Activated CD4-positive, alpha-beta memory T cell treated with anti-CD3 and anti-CD28 coated beads, Interleukin-2, amount 10 ng/mL, durations not matched to agents 7 days and 5 days (primary cell): Measurements from ENCODE around the gene TMEM59L. TPM values are rescaled to one million over a fixed set of nuclear protein-coding genes. Genes with fewer than 3 reads are reported as not detected.

Source experiments
- CTCF ChIA-PET: fragments of 350-600 bp; sonication (Branson Sonifier 250); formaldehyde crosslinking; loops from one replicate; lab custom pipeline; 2021; ENCODE audit warnings: antibody characterized with exemption, inconsistent platforms; lab: Charles Lee
- POLR2A ChIA-PET: fragments of 350-600 bp; sonication (Branson Sonifier 250); formaldehyde crosslinking; loops from one replicate; lab custom pipeline; 2021; ENCODE audit warnings: antibody characterized with exemption; lab: Charles Lee
- DNase-seq: peaks from one replicate; pipeline ENCODE4 v3.0.0-alpha.2; 2020
- H3K27ac Mint-ChIP-seq: one replicate; pipeline ENCODE4 v1.8.0; 2021; ENCODE audit warnings: mild to moderate bottlenecking, mixed read lengths
- H3K27me3 Mint-ChIP-seq: one replicate; pipeline ENCODE4 v1.8.0; 2021; ENCODE audit warnings: mixed read lengths
- H3K36me3 Mint-ChIP-seq: one replicate; pipeline ENCODE4 v1.8.0; 2021; ENCODE audit warnings: low read depth, mixed read lengths
- H3K4me1 Mint-ChIP-seq: one replicate; pipeline ENCODE4 v1.8.0; 2021; ENCODE audit warnings: mixed read lengths
- H3K4me3 Mint-ChIP-seq: one replicate; pipeline ENCODE4 v1.8.0; 2021; ENCODE audit warnings: mild to moderate bottlenecking, mixed read lengths
- H3K9me3 Mint-ChIP-seq: one replicate; pipeline ENCODE4 v1.8.0; 2021; ENCODE audit warnings: mixed read lengths
- total RNA-seq, 2 experiments: library from RNA; stranded (reverse); gene quantifications; one replicate each; pipeline ENCODE4 v1.2.3, GENCODE V29; 2021

Gene TMEM59L
- total RNA-seq = under 1 TPM in 1 of 2 experiments, not detected in 1; 0.13 TPM

- peaks cover 14% of the 10 kb centered on the region for H3K4me1 Mint-ChIP-seq
- ChIA-PET CTCF (no interaction called here), POLR2A (interaction anchor here (1.0 kb wide), 1 partner anchor 24 kb away, joined by 4 read pairs; the partner anchor contains the start of gene REX1BD)
- no peak within 1 kb of the TSS for H3K27ac Mint-ChIP-seq
- DNase-seq = peak; percentile 43
- peaks cover 65% of the 10 kb centered on the region for H3K27me3 Mint-ChIP-seq
- H3K36me3 Mint-ChIP-seq = no peaks in the 10 kb centered on the region
- peak within 1 kb of the TSS; percentile 17 for H3K4me3 Mint-ChIP-seq
- H3K9me3 Mint-ChIP-seq = no peaks in the 10 kb centered on the region
Measured at GRCh38 chr19:18612772-18613588, at the start of gene TMEM59L. TSS of gene TMEM59L (plus strand) at chr19:18612870. CDS start at chr19:18612959, 89 bp downstream.

DNA sequence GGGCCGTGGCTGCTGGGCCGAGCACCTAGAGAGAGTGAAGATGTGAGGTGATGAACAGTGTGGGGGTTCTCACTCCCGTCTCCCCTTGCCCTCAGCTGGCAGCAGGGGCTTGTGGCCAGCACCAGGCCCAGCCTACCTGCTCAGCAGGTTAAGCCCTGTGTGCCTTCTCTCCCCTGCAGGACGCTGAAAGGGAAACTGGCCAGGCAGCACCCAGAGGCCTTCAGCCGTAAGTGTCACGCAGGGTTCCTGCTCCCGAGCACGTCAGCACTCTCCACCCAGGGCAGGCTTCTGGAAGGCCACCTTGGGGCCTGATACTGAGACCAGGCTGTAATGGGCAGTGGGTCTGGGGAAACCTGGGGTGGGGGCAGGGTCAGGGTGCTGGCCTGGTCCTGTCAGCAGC lies 45.7 kb upstream of the TMEM59L start:
- no peak for DNase-seq
- no peaks in the 10 kb centered on the region for H3K27me3 Mint-ChIP-seq
- H3K4me3 Mint-ChIP-seq = no peak overlapping the region
- H3K4me1 Mint-ChIP-seq = peaks cover 11% of the 10 kb centered on the region
- ChIA-PET CTCF (no interaction called here), POLR2A (interaction anchor here (1.3 to 7.8 kb wide), 2 partner anchors 9 to 46 kb away, joined by 3 to 137 read pairs; partner anchors contain the start of gene KXD1)
- no peak overlapping the region for H3K27ac Mint-ChIP-seq
- no peaks in the 10 kb centered on the region for H3K9me3 Mint-ChIP-seq
- peaks cover 68% of the 10 kb centered on the region for H3K36me3 Mint-ChIP-seq

GRCh38 chr19:18568367-18568766 lies 44.3 kb upstream of the TMEM59L start:
- CTCF ChIA-PET = no interaction called here
- no peak overlapping the region for H3K4me3 Mint-ChIP-seq
- no peak for DNase-seq
- no peak overlapping the region for H3K27ac Mint-ChIP-seq
- no peaks in the 10 kb centered on the region for H3K27me3 Mint-ChIP-seq
- H3K4me1 Mint-ChIP-seq = peaks cover 23% of the 10 kb centered on the region
- H3K9me3 Mint-ChIP-seq = no peaks in the 10 kb centered on the region
- peaks cover 71% of the 10 kb centered on the region for H3K36me3 Mint-ChIP-seq
- POLR2A ChIA-PET = interaction anchor here (1.2 to 7.8 kb wide), 3 partner anchors 10 to 48 kb away, joined by 3 to 137 read pairs (median 3); partner anchors contain the start of gene KXD1

GRCh38 chr19:18571564-18572344 lies 40.9 kb upstream of the TMEM59L start, which contains the start of gene UBA52:
TSS of gene UBA52 (plus strand) at chr19:18571857. CDS start at chr19:18573301, 1,444 bp downstream.
- Mint-ChIP-seq H3K4me1 (peaks cover 35% of the 10 kb centered on the region), H3K36me3 (peaks cover 76% of the 10 kb centered on the region), H3K4me3 (peak within 1 kb of the TSS; percentile 91), H3K9me3 (no peaks in the 10 kb centered on the region), H3K27ac (peak within 1 kb of the TSS; percentile 90), H3K27me3 (no peaks in the 10 kb centered on the region)
- ChIA-PET CTCF (interaction anchor here (0.6 to 5.1 kb wide), 18 partner anchors 8 to 801 kb away, joined by 3 to 63 read pairs (median 4); partner anchors contain the start of genes ELL, FKBP8, KXD1 and REX1BD), POLR2A (interaction anchor here (0.7 to 7.8 kb wide), 29 partner anchors 9 to 801 kb away, joined by 3 to 137 read pairs (median 5); partner anchors contain the start of genes COPE, DDX49, ELL and FKBP8)
- peak; percentile 99 for DNase-seq

DNA sequence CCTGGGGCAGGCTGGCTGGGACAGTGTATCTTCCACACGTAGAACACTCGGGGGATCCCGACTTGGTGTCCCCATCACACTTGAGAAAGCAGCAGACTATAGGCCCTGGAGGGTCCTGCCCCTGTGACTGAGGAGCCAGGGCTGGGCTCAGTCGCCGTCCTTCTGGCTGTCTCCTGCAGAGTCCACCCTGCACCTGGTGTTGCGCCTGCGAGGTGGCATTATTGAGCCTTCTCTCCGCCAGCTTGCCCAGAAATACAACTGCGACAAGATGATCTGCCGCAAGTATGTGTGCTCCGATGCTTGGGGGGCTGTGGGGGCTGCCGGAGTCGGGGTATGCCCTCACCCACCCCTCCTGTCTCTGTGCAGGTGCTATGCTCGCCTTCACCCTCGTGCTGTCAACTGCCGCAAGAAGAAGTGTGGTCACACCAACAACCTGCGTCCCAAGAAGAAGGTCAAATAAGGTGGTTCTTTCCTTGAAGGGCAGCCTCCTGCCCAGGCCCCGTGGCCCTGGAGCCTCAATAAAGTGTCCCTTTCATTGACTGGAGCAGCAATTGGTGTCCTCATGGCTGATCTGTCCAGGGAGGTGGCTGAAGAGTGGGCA lies 37.9 kb upstream of the TMEM59L start:
- CTCF ChIA-PET = no interaction called here
- Mint-ChIP-seq H3K27ac (no peak overlapping the region), H3K27me3 (no peaks in the 10 kb centered on the region), H3K4me1 (peaks cover 42% of the 10 kb centered on the region), H3K9me3 (no peaks in the 10 kb centered on the region), H3K36me3 (peaks cover 66% of the 10 kb centered on the region), H3K4me3 (no peak overlapping the region)
- POLR2A ChIA-PET = interaction anchor here (4.1 to 4.2 kb wide), 2 partner anchors 12 to 54 kb away, joined by 58 to 114 read pairs; partner anchors contain the start of genes ELL and REX1BD
- DNase-seq = no peak

GRCh38 chr19:18576383-18576782 lies 36.3 kb upstream of the TMEM59L start:
- no peak overlapping the region for H3K4me3 Mint-ChIP-seq
- peaks cover 38% of the 10 kb centered on the region for H3K4me1 Mint-ChIP-seq
- peaks cover 61% of the 10 kb centered on the region for H3K36me3 Mint-ChIP-seq
- H3K9me3 Mint-ChIP-seq = no peaks in the 10 kb centered on the region
- ChIA-PET CTCF (interaction anchor here (2.4 kb wide), 1 partner anchor 12 kb away, joined by 18 read pairs; the partner anchor contains the start of gene REX1BD), POLR2A (interaction anchor here (1.6 to 1.7 kb wide), 2 partner anchors 11 to 32 kb away, joined by 4 to 6 read pairs; partner anchors contain the start of gene FKBP8)
- DNase-seq = no peak
- no peak overlapping the region for H3K27ac Mint-ChIP-seq
- H3K27me3 Mint-ChIP-seq = no peaks in the 10 kb centered on the region

DNA sequence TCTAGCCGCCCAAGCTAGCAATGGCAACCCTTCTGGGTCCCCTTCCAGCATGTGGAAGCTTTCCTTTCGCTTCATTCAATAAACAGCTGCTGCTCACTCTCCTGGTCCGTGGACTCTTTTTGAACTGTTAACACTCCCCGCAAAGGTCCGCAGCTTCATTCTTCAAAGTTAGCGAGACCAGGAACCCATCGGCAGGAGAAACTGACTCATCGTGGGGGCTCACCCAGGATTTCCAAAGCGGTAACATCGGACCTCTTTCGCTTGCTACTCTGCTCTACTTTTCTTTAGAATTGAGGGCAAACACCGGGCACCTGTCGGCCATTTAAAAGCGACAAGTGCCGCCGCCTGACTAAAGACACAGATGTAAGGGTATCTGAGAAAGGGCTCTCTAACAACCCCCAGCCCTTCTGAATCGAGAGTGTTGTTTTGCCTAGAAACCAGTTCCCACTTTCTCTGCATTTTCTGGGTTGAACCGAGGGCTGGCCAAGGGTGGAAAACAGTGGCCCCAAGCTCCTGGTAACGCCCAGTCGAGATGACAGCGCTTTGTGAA lies 35.2 kb upstream of the TMEM59L start:
- Mint-ChIP-seq H3K9me3 (no peaks in the 10 kb centered on the region), H3K36me3 (peaks cover 54% of the 10 kb centered on the region), H3K4me3 (no peak overlapping the region), H3K4me1 (peaks cover 30% of the 10 kb centered on the region), H3K27ac (no peak overlapping the region), H3K27me3 (no peaks in the 10 kb centered on the region)
- ChIA-PET POLR2A (interaction anchor here (0.9 to 1.7 kb wide), 5 partner anchors 10 to 122 kb away, joined by 3 to 6 read pairs (median 4); partner anchors contain the start of gene FKBP8), CTCF (interaction anchor here (2.4 kb wide), 1 partner anchor 11 kb away, joined by 18 read pairs; the partner anchor contains the start of gene REX1BD)
- DNase-seq = no peak

- no peak for DNase-seq
- Mint-ChIP-seq H3K4me3 (no peak overlapping the region), H3K27ac (no peak overlapping the region), H3K27me3 (peaks cover 2% of the 10 kb centered on the region), H3K9me3 (no peaks in the 10 kb centered on the region), H3K4me1 (peaks cover 18% of the 10 kb centered on the region), H3K36me3 (peaks cover 27% of the 10 kb centered on the region)
- CTCF ChIA-PET = interaction anchor here (0.6 to 1.6 kb wide), 2 partner anchors 9 to 747 kb away, joined by 3 to 10 read pairs; partner anchors contain the start of gene REX1BD
- POLR2A ChIA-PET = interaction anchor here (2.9 kb wide), 1 partner anchor 9 kb away, joined by 18 read pairs; the partner anchor contains the start of gene UBA52
Measured at GRCh38 chr19:18580311-18580710, 32.4 kb upstream of the TMEM59L start.

- H3K4me1 Mint-ChIP-seq = peaks cover 46% of the 10 kb centered on the region
- DNase-seq = no peak
- ChIA-PET CTCF (interaction anchor here (0.7 to 5.7 kb wide), 4 partner anchors 14 to 261 kb away, joined by 3 to 63 read pairs (median 16); partner anchors contain the start of genes FKBP8 and UBA52), POLR2A (interaction anchor here (1.9 to 6.5 kb wide), 7 partner anchors 8 to 66 kb away, joined by 5 to 114 read pairs (median 38); partner anchors contain the start of genes ELL, FKBP8, KXD1 and UBA52)
- H3K36me3 Mint-ChIP-seq = peaks cover 14% of the 10 kb centered on the region
- H3K9me3 Mint-ChIP-seq = no peaks in the 10 kb centered on the region
- H3K27ac Mint-ChIP-seq = no peak overlapping the region
- H3K4me3 Mint-ChIP-seq = no peak overlapping the region
- H3K27me3 Mint-ChIP-seq = peaks cover 2% of the 10 kb centered on the region
Measured at GRCh38 chr19:18586306-18586705, 26.4 kb upstream of the TMEM59L start.

GRCh38 chr19:18587561-18587960 lies 25.1 kb upstream of the TMEM59L start:
- no peak overlapping the region for H3K4me3 Mint-ChIP-seq
- DNase-seq = no peak

GRCh38 chr19:18587962-18588610 lies 24.6 kb upstream of the TMEM59L start:
- Mint-ChIP-seq H3K4me3 (peak overlapping the region; percentile 85), H3K9me3 (no peaks in the 10 kb centered on the region), H3K27me3 (peaks cover 2% of the 10 kb centered on the region), H3K36me3 (peaks cover 14% of the 10 kb centered on the region), H3K27ac (peak overlapping the region; percentile 90), H3K4me1 (peaks cover 46% of the 10 kb centered on the region)
- no peak for DNase-seq
- ChIA-PET POLR2A (interaction anchor here (0.7 to 6.5 kb wide), 12 partner anchors 9 to 331 kb away, joined by 3 to 114 read pairs (median 10); partner anchors contain the start of genes COPE, DDX49, ELL and FKBP8), CTCF (interaction anchor here (0.6 to 5.7 kb wide), 20 partner anchors 7 to 444 kb away, joined by 3 to 63 read pairs (median 8); partner anchors contain the start of genes COPE, DDX49, ELL and FKBP8)

More at GRCh38 chr19:18587561-18587960, 25.1 kb upstream of the TMEM59L start:
- Mint-ChIP-seq H3K27me3 (peaks cover 2% of the 10 kb centered on the region), H3K4me1 (peaks cover 46% of the 10 kb centered on the region), H3K27ac (no peak overlapping the region), H3K36me3 (peaks cover 14% of the 10 kb centered on the region), H3K9me3 (no peaks in the 10 kb centered on the region)
- ChIA-PET POLR2A (interaction anchor here (0.7 to 6.5 kb wide), 8 partner anchors 8 to 244 kb away, joined by 3 to 114 read pairs (median 24); partner anchors contain the start of genes ELL, FKBP8, KXD1 and UBA52), CTCF (interaction anchor here (0.6 to 5.7 kb wide), 14 partner anchors 11 to 445 kb away, joined by 4 to 63 read pairs (median 9); partner anchors contain the start of genes COPE, DDX49, ELL and FKBP8)
